ENCODE data around the gene ZNF23.

Gene ZNF23

GRCh38 chr16:71467810-71468209, 5.8 kb upstream of the ZNF23 start:
- DNase-seq: no peak

DNA sequence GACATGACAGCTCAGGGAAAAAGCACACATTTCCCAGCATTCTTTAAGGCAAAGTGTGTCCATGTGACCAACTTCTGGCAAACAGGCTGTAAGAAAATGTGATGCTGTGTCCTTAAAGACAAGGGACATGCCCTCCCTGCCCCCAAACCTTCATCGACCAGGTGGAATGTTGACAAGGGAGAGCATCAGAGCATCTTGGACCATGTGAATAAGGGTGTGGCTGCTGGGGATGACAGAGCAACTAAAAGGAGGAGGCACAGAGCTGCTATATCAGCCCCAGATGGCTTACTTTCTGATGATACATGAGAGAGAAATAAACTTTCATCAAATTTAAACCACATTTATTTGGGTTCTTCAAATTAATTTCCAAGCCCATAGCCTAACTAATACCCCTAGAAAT, 2.2 kb upstream of the ZNF23 start:
- DNase-seq: no peak

GRCh38 chr16:71460941-71461340, 1.1 kb downstream of the ZNF23 start:
- no peak for DNase-seq

GRCh38 chr16:71460236-71460635, 1.8 kb downstream of the ZNF23 start:
- DNase-seq: no peak

DNA sequence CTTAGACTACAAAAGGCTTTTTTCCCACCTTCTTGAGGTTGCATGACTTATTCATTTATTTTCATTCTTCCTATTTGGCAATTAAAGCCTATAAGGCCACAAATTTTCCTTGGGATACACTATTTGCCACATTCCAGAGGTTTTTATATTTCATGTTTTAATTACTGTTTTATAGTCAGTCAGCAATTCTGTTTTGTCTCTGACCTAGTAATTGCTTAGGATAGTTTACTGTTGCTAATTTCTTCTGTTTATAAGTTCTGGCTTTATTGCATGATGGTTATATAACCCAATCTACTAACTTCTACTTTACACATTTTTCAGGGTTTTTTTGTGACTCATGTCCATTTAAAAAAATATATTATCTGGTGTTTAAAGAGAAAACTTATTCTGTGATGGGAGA, 2.5 kb downstream of the ZNF23 start:
- no peak for DNase-seq

- no peak for DNase-seq
These were observed 5.2 kb downstream of the ZNF23 start for GRCh38 chr16:71456801-71457200.

GRCh38 chr16:71453036-71453435, 9.0 kb downstream of the ZNF23 start:
- no peak for DNase-seq

DNA sequence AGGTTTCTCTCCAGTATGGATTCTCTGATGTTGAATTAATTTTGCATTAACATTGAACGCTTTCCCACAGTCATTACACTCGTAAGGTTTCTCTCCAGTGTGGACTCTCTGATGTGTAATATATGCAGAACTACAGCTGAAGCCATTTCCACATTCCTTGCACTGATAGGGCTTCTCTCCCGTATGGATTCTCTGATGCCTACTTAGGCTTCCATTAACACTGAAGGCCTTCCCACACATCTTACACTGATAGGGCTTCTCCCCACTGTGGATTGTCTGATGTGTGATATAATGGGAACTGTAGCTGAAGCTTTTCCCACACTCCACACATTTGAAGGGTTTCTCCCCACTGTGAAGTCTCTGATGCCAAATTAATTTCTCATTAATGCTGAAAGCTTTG, 13.0 kb downstream of the ZNF23 start:
- no peak for DNase-seq

DNA sequence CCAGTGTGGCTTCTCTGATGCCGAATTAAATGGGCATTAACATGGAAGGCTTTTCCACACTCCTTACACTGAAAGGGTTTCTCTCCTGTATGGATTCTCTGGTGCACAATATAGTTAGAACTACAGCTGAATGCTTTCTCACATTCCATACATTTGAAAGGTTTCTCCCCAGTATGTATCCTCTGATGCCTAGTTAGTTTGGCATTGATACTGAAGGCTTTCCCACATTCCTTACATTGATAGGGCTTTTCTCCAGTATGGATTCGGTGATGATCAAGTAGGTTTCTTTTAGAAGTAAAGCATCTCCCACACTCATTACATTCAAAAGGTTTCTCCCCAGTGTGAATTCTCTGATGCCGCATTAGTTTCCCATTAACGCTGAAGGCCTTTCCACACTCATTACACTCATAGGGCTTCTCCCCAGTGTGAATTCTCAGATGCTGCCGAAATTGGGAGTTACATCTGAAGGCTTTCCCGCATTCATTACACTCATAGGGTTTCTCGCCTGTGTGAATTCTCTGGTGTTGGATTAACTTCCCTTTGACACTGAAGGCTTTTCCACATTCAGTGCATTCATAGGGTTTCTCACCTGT, 13.7 kb downstream of the ZNF23 start:
- no peak for DNase-seq

GRCh38 chr16:71443714-71444113, 18.3 kb downstream of the ZNF23 start:
- DNase-seq: no peak

DNA sequence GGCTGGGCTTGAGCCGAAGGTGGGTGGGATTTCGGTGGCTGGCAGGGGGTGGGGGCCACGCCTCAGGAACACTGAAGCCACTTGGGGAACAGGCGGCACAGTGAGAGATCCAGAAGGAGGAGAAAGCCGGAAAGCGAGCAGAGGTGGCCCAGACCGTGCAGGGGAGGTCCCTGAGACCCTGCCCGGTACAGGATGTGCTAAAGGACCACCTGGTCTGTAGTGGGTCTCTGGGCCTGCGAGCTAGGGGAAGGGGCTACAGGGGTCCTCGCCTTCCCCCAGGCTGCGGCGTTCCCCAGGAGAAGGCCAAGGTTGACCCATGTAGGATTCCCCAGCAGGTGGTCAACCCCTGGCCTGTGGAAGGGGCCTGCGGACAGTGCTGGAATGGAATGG, 20.0 kb downstream of the ZNF23 start, which contains the start of gene TLE7:
TLE7 (minus strand) TSS at position 4 of the 390 bp plus-strand sequence. CDS start 8,730 bp downstream, outside the sequence.
- DNase-seq: no peak

DNA sequence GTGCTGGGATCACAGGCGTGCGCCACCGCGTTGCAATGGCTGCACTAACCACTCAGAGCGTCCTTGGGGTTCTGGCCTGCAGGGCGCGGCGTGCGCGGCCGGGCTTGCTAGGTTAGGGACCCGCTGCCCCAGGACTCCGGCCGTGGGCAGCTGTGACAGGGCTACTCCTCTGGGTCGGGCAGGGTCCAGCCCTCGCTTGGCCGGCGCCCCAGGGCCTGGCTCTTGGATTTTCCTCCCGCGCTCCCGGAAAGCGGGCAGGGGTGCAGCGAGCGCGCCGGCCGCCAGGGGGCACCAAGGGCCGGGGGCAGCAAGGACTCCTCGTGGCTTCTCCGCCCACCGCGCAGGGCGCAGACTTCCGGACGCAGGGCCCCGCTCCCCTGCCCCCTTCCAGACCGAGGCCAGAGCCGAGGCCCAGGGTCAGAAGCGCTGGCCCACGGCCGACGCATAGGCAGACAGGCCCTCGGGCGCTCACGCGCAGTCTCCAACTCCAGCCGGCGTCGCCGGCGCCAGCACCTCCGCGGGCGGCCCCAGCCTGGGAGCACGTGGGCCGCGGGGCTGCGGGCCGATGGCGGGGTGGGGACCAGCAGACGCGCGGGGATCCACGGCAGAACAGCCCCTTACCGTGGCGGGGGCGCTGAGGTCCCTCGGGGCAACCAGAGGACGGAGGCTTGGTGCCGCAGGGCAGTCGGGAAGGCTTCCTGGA, 20.5 kb downstream of the ZNF23 start:
- no peak for DNase-seq

DNA sequence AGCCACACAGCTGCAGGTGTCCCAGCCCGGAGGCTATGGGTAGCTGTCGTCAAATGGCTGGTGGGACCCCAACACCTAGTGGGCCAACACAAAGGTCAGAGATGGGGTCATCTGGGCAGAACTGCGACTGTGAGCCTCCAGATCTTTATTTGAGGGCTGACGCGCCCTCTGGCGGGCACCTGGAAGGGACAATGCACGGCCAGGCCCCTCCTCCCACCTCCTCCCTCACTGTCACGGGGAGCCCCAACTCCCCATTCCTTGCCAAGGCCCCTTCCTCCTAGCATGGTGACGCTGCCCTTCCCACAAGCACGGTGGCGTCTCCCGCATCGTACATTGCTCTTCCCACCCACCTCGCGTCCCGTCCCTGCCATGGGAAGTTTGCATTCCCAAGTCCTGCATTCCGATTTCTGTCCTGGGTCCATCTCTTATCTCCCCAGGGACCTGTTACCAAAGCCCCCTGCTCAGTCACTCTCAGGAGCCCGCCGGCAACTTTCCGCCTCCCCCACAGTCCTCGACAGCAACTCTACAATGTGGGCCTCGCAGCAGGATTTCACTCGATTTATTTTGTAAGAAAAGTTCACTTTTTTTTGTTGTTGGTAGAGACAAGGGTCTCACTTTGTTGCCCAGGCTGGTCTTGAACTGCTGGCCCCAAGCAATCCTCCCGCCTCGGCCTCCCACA, 21.2 kb downstream of the ZNF23 start:
- no peak for DNase-seq

- no peak for DNase-seq
These were observed 22.5 kb downstream of the ZNF23 start for GRCh38 chr16:71439523-71439922.

DNA sequence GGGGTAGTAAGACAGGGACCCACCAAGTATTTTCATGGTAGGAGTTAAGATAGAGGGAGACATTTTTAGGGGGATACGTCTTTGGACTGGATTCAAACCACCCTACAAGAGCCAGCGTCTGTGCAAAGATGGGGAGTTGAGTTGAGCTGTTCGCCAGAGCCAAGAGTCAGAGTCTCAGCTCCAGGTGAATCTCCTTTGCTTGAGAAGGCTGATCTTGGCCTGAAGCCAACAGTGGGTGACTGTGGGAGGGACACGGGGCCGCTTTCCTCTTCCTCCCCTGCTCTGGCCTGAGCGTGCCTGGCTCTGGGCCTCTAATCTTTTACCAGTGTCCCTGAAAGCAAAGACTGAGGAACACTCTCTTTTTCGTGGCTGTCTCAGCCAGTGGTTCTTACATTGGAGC, 25.6 kb downstream of the ZNF23 start:
- DNase-seq: no peak

DNA sequence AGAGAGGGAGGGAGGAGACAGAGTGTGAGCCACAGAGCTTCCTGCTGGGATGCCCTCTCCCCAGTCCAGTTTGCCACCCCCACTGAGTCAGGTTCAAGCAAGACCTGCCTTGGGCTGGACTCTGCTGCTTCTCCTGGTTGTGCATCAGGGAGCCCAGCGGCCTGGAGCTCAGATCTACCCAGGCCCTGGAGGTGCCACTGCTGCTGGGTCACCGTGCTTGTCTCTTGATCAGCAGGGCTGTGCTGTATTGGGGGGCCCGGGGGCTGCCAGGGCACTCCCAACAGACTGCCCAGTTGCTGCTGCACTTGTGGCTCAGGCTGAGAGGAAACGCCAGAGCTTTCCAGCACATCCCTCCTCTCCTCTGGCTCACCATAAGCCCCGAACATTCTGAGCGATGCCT, 29.1 kb downstream of the ZNF23 start:
- DNase-seq: no peak

GRCh38 chr16:71431991-71432390, 30.1 kb downstream of the ZNF23 start:
- DNase-seq: no peak

GRCh38 chr16:71431176-71431575, 30.9 kb downstream of the ZNF23 start:
- no peak for DNase-seq

- no peak for DNase-seq
These were observed 31.3 kb downstream of the ZNF23 start for GRCh38 chr16:71430744-71431143.

DNA sequence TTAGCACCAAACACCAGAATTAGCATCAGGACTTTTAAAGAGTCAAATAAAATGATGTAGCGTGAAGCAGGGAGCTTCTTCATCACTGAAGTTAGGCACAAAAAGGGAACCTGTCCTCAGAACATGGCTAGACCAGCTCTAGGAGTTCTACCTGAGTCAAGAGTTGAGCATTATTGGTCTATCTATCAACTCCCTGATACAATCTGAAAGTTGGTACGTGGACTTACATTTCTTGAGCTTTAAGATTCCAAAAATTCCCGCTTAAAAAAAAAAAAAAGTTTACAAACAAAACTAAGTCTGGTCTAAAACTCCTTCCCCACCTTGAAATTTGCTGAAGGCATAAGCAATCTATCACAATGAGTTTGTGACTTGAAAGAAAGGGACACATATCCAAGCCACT, 32.5 kb downstream of the ZNF23 start:
- DNase-seq: no peak

- DNase-seq: no peak
These were observed 33.2 kb downstream of the ZNF23 start for GRCh38 chr16:71428883-71429282.

- DNase-seq: no peak
These were observed 33.7 kb downstream of the ZNF23 start for GRCh38 chr16:71428385-71428784.

DNA sequence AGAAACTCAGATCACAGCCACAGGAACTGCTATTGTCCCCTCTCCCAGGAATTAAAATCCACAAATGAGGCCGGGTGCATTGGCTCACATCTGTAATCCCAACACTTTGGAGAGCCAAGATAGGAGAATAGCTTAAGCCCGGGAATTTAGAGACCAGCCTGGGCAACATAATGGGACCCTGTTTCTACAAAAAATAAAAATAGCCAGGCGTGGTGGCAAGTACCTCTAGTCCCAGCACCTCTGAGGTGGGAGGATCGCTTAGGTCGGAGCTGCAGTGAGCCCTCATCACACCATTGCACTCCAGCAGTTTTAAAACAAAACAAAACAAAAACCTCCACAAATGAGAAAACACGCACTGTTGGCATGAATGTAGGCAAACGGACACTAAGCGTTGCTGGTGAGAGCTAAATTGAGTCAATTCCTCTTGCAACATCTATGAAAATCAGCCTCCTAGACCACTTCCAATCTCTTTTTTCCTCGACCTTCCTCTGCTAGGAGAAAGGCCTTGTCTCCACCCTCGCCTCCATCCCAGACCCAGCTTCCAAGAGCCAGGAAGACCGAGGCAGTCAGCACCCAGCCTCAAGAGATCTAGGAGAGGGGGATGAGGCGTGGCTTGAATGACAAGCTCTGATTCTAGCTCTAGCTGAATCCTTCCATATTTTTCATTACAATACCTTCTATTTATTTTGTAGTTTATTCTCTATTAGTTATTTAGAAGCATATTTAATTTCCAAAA, 35.0 kb downstream of the ZNF23 start:
- no peak for DNase-seq

Data from midbrain (tissue), 1 donor.